ENCODE results near the gene CDCA3. TPM values are rescaled to one million over a fixed set of nuclear protein-coding genes. Genes with fewer than 3 reads are reported as not detected.

Gene CDCA3
- total and polyA plus RNA-seq, 2 of the 13 experiments (the other 11 are each of a cell fraction or from before 2014, with no cell fraction given), result 32.7 to 56.5 TPM

- no peak for TF ChIP-seq TAF15 (IDR thresholded peaks at IDR 0.05; ENCODE audit: low read depth, low read length, poor library complexity, severe bottlenecking)
- 0 out of 2 replicates have a peak, but pooled peaks have one; percentile 22 for TF ChIP-seq KDM3A (CRISPR knock-in tag; IDR thresholded peaks at IDR 0.05; ENCODE audit: low read depth)
- TF ChIP-seq PAF1 (CRISPR knock-in tag; IDR thresholded peaks at IDR 0.05), result no peak
- TF ChIP-seq KAT8 (CRISPR knock-in tag; IDR thresholded peaks at IDR 0.05), result peak; percentile 63; the same call in 1 of the 2 replicates
- 0 out of 2 replicates have a peak, but pooled peaks have one; percentile 19 for TF ChIP-seq NR2C2 (CRISPR knock-in tag; IDR thresholded peaks at IDR 0.05; ENCODE audit: borderline replicate concordance)
- TF ChIP-seq MLX (CRISPR knock-in tag; IDR thresholded peaks at IDR 0.05), result no peak
- no peak for TF ChIP-seq THAP9 (CRISPR knock-in tag; IDR thresholded peaks at IDR 0.05; ENCODE audit: borderline replicate concordance)
- TF ChIP-seq SMAD1 (CRISPR knock-in tag; IDR thresholded peaks at IDR 0.05; ENCODE audit: borderline replicate concordance, low read depth), result no peak
- no peak for TF ChIP-seq ZZZ3 (CRISPR knock-in tag; IDR thresholded peaks at IDR 0.05; ENCODE audit: borderline replicate concordance)
- peak; percentile 60; the same call in 1 of the 2 replicates for TF ChIP-seq ARID4A (CRISPR knock-in tag; IDR thresholded peaks at IDR 0.05; ENCODE audit: borderline replicate concordance)
- no peak for TF ChIP-seq ESRRA (CRISPR knock-in tag; IDR thresholded peaks at IDR 0.05; ENCODE audit: low read depth)
- peak; percentile 37; the same call in 1 of the 2 replicates for TF ChIP-seq ZNF275 (CRISPR knock-in tag; IDR thresholded peaks at IDR 0.05; ENCODE audit: borderline replicate concordance)
- TF ChIP-seq ZBTB49 (CRISPR knock-in tag; IDR thresholded peaks at IDR 0.05; ENCODE audit: borderline replicate concordance), result no peak
- no peak for TF ChIP-seq TCF12 (IDR thresholded peaks at IDR 0.05)
- TF ChIP-seq TCF12 (CRISPR knock-in tag; IDR thresholded peaks at IDR 0.05), result peak; percentile 33; the same call in 1 of the 2 replicates
- no peak for TF ChIP-seq MZF1 (CRISPR knock-in tag; IDR thresholded peaks at IDR 0.05; ENCODE audit: borderline replicate concordance)
Measured at GRCh38 chr12:6867413-6868210, 16.5 kb upstream of the CDCA3 start, which contains the start of gene TPI1 (continued).

All from HepG2 (cell line).